NCI-H748 (cell line): ENCODE results near the gene C10orf90.

Source experiments
- DNase-seq: peaks from one replicate; lab custom pipeline; 2025; ENCODE audit not compliant: unreplicated experiment; lab: John Stamatoyannopoulos, UW

Gene C10orf90

GRCh38 chr10:126670056-126670894, at the start of gene C10orf90:
TSS of gene C10orf90 (minus strand) at chr10:126670693. CDS start at chr10:126670480, 213 bp downstream.
- no peak for DNase-seq

GRCh38 chr10:126716366-126716765, 45.9 kb upstream of the C10orf90 start:
- no peak for DNase-seq

GRCh38 chr10:126713594-126713993, 43.1 kb upstream of the C10orf90 start:
- no peak for DNase-seq

- no peak for DNase-seq
Measured at GRCh38 chr10:126712681-126713080, 42.2 kb upstream of the C10orf90 start.

- no peak for DNase-seq
Measured at GRCh38 chr10:126705951-126706565, 35.6 kb upstream of the C10orf90 start.

GRCh38 chr10:126705131-126705530, 34.6 kb upstream of the C10orf90 start:
- no peak for DNase-seq

- DNase-seq, result no peak
Measured at GRCh38 chr10:126704649-126705048, 34.2 kb upstream of the C10orf90 start.

- no peak for DNase-seq
Measured at GRCh38 chr10:126702181-126702580, 31.7 kb upstream of the C10orf90 start.

GRCh38 chr10:126701526-126701925, 31.0 kb upstream of the C10orf90 start:
- DNase-seq, result no peak

- DNase-seq, result no peak
Measured at GRCh38 chr10:126696684-126697083, 26.2 kb upstream of the C10orf90 start.

GRCh38 chr10:126691456-126691855, 21.0 kb upstream of the C10orf90 start:
- no peak for DNase-seq

GRCh38 chr10:126690534-126690933, 20.0 kb upstream of the C10orf90 start:
- no peak for DNase-seq

- DNase-seq, result no peak
Measured at GRCh38 chr10:126689461-126689994, 19.0 kb upstream of the C10orf90 start.

GRCh38 chr10:126687121-126687606, 16.7 kb upstream of the C10orf90 start:
- DNase-seq, result no peak

GRCh38 chr10:126686719-126687118, 16.2 kb upstream of the C10orf90 start:
- DNase-seq, result no peak

- no peak for DNase-seq
Measured at GRCh38 chr10:126686268-126686667, 15.8 kb upstream of the C10orf90 start.

GRCh38 chr10:126685756-126686155, 15.3 kb upstream of the C10orf90 start:
- DNase-seq, result no peak

- DNase-seq, result no peak
Measured at GRCh38 chr10:126684171-126684745, 13.8 kb upstream of the C10orf90 start.

- DNase-seq, result no peak
Measured at GRCh38 chr10:126683466-126683865, 13.0 kb upstream of the C10orf90 start.

GRCh38 chr10:126675656-126676438, 5.4 kb upstream of the C10orf90 start:
- no peak for DNase-seq
